ENCODE data around the gene IFNA1.
A peak's percentile ranks its signal among the peaks of the same experiment; 100 is the strongest.
"Not testable (repeated sequence)": the region's sequence is repeated elsewhere in the genome, so short reads cannot be mapped to it uniquely, and the experiment has no call there.

IFNA1 gene

DNA sequence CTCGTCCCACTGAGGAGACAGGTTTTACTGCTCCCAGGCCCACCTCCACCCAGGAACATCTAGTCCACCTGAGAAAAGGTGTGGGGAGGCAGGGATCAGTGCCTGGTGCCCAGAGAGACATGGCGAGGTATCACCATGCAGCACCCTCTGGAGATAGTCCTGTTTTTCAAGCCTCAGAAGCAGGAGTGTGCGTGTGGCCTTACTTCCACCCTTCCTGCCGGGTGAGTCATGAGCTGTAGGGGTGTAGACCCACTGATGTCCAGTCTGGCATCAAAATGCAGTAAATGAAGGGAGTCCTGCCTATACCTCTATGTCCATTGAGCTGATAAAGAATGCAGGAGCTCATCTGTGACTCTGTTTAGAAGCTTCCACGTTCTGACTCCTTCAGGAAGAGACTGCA is 9.1 kb downstream of the IFNA1 start:
- not testable (repeated sequence) for DNase-seq (ENCODE audit: low spot score)

DNA sequence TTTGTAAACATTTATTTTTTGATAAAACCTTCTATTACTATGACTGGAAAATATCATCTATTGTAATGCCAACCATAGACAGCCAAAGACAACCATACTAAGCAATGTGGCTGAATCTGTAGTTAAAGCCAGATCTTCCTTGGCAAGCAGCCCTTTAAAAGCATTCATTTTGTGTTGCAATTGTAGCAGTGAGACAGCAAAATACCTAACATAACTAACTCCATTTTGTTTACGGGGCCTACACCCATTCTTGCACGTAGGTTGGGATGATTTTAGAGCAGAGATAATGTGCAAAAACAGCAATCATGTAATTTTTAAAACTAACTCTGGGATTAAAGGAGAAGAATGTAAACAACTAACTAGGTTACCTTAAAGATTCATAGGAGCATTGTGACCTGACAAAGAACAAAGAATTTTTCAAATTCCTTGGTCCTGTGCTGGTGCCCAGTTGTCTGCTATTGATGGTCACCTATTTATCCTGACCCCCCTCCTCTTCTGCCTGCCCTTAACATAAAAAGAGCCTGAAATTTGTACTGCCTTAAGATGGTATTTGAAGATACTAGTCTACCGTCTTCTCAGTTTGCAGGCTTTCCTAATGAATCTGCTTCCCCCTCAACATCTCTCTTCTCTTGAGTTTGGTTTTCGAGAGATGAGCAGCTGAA is 10.6 kb downstream of the IFNA1 start:
- DNase-seq (ENCODE audit: low spot score), result no peak

GRCh38 chr9:21452681-21453080 is 12.4 kb downstream of the IFNA1 start:
- no peak for DNase-seq (ENCODE audit: low spot score)

DNA sequence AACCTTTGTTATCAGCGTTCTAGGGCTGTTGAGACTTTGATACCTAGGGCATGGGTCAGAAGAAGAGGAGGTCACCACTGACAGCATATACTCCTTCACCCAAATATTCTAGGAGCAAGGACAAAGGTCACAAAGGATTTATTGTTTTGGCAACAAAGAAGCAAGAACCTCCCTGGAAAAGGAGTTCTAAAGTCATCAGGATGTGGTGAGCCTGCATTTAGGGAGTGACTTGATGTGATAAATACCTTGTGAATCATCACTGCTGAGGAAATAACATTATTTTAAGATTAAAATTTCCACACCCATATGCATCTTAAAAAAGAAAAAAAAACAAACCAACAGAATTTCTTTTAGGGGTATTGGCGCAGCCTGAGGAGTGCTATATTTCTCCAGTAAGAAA is 13.9 kb downstream of the IFNA1 start:
- DNase-seq (ENCODE audit: low spot score), result no peak

DNA sequence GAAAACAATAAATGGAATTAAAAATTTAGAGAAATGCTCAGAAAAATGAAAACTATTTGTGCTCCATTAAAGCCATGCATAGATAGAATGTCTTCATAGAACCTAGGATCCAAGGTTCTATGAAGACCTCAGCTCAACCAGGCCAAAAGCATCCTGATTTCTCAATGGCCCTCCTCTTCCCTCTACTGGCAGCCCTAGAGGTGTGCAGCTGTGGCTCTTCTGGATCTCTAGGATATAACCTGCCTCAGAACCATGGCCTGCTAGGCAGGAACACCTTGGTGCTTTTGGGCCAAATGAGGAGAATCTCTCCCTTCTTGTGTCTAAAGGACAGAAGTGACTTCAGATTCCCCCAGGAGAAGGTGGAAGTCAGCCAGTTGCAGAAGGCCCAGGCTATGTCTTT is 15.1 kb downstream of the IFNA1 start:
- DNase-seq (ENCODE audit: low spot score), result peak; percentile 31

GRCh38 chr9:21461377-21461776 is 21.1 kb downstream of the IFNA1 start:
- DNase-seq (ENCODE audit: low spot score), result no peak

- no peak for DNase-seq (ENCODE audit: low spot score)
These were observed 24.9 kb downstream of the IFNA1 start for GRCh38 chr9:21465138-21465537.

- DNase-seq (ENCODE audit: low spot score), result peak; percentile 35
These were observed 25.8 kb downstream of the IFNA1 start for GRCh38 chr9:21465859-21466518.

- DNase-seq (ENCODE audit: low spot score), result no peak
These were observed 29.9 kb downstream of the IFNA1 start for GRCh38 chr9:21470126-21470525.

- DNase-seq (ENCODE audit: low spot score), result no peak
These were observed 33.0 kb downstream of the IFNA1 start for GRCh38 chr9:21473236-21473635.

DNA sequence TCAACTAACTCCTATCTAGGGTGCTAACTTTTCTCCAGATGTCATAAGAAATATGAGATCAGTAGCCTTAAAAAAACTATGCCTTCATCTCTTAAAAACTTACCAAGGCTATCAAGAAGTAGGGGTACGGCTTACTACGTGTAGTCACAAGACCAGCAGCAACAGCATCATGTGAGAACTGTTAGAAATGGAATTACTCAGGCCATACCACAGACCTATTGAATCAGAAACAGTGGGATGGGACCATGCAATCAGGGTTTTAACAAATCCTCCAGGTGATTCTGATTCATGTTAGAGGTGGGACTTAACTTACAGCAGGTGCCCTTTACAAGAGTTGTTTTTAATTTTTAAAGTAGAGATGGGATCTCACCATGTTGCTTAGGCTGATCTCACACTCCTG is 37.2 kb downstream of the IFNA1 start:
- DNase-seq (ENCODE audit: low spot score), result no peak

- no peak for DNase-seq (ENCODE audit: low spot score)
These were observed 39.0 kb downstream of the IFNA1 start for GRCh38 chr9:21479152-21479702.

DNA sequence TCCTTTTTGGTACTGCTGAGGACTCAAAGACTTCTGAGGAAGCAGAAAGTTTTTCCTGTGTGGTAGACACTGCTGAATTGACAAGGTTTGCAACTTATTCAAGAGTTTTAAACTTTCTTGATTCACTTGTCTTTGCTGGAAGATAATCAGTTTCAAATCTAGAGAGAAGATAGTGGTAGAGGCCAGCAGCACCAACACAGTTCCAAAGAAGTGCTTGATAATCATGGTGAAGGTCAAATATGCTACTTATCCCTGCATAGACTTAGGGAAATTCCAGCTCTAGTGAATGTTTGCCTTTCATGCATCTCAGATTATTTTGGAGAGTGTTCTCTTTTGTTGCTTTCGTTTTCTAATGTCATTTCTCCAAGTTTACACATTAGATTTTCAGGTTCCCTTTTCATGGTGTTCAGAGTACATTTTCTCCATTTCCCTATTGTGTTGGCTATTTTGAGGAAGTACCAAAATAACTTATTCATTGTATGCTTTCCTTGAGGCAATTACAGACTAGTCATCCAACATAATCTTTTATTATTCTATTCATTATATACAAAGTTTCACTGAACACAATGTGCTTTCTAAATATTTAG is 41.3 kb downstream of the IFNA1 start:
- DNase-seq (ENCODE audit: low spot score), result no peak

DNA sequence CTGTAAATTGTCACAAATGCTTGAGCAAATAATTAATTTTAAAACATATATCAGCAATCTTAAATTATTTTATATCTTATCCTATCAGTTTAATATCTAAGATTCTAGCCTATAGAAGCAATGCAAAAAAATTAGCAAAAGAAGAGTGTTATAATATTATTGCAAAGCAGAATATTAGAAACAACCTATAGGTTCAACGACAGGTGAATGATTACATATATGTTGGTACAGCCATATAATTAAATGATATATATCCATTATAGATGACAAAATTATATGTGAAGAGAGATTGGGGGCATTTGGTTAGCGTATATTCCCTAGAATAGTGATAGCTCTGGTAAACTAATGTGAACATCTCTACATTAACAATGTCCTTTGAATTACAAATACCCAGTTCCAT is 42.0 kb downstream of the IFNA1 start, which contains the start of gene IFNE:
Gene IFNE (minus strand): TSS at position 101 of the 400 bp plus-strand sequence. CDS start 619 bp downstream, outside the sequence.
- DNase-seq (ENCODE audit: low spot score), result no peak
